Right lobe of liver (tissue), 4 donors: Measurements from ENCODE around the gene RABL6.

ENCODE experiments used
- POLR2A ChIP-seq: fragments of 450-650 bp; IDR thresholded peaks from one replicate; pipeline ENCODE4 v1.6.1; 2017; ENCODE audit warnings: antibody characterized with exemption, mild to moderate bottlenecking
- TF ChIP-seq, protein P1 (sequence below), 4 donors: fragments of 200-600 bp in 3 of 4; fragments of 450-650 bp in 1 of 4; IDR thresholded peaks; one replicate each; pipeline versions ENCODE4 v1.5.1 to v1.8.0; 2016 to 2022; ENCODE audit warnings: antibody characterized with exemption in 4 of 4, mild to moderate bottlenecking in 2 of 4
- donor health status: DM: no; HTN: no; CAD: no.
- donor health status: DM: no; HTN: no; CAD: no.
- donor health status: DM: no; HTN: yes; CAD: no.

DNA sequence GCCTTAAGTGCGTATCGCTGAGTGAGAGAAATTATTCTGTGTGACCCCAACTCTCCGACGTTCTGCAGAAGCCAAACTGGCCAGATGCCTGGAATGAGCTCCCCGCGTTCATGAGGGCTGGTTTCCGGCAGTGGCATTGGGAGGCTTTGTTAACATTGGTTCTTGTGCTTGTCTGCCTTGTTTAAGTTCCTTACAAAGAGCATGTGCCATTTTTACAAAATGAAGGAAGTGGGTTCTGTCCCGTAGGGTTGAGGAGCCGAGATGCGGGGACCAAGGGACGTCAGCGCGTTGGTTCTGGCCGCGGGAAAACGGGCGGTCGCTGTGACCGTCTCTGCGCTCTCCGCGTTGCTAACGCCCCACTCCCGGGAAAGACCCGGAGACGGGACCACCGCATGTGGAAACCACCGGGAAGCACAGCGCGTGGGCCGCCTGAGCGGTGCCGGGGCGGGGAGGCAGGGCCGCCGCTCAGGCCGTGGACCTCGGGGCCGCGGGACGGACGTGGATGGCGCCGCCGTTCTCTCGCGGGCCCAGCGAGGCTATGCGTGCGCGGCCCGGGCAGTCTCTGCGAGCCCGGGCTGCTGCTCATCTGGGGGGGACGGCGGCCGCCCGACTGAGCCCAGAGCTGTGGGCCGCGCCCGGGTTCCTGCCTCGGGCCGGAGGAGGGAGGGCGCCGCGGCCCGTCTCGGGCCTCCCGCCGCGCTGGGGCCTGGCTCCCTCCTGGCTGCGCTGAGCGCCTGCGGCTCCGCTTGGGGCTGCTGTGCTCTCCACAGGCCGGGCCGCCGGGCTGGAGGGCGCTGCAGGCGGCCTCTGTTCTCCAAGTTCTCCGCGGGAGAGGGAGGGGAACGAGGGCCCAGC lies 13.4 kb downstream of the RABL6 start:
- no peak for TF ChIP-seq POLR2A
- TF ChIP-seq, protein P1, sequence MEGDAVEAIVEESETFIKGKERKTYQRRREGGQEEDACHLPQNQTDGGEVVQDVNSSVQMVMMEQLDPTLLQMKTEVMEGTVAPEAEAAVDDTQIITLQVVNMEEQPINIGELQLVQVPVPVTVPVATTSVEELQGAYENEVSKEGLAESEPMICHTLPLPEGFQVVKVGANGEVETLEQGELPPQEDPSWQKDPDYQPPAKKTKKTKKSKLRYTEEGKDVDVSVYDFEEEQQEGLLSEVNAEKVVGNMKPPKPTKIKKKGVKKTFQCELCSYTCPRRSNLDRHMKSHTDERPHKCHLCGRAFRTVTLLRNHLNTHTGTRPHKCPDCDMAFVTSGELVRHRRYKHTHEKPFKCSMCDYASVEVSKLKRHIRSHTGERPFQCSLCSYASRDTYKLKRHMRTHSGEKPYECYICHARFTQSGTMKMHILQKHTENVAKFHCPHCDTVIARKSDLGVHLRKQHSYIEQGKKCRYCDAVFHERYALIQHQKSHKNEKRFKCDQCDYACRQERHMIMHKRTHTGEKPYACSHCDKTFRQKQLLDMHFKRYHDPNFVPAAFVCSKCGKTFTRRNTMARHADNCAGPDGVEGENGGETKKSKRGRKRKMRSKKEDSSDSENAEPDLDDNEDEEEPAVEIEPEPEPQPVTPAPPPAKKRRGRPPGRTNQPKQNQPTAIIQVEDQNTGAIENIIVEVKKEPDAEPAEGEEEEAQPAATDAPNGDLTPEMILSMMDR (IDR thresholded peaks at IDR 0.05) = no peak
